ENCODE data around the gene CFAP74.

Gene CFAP74

DNA sequence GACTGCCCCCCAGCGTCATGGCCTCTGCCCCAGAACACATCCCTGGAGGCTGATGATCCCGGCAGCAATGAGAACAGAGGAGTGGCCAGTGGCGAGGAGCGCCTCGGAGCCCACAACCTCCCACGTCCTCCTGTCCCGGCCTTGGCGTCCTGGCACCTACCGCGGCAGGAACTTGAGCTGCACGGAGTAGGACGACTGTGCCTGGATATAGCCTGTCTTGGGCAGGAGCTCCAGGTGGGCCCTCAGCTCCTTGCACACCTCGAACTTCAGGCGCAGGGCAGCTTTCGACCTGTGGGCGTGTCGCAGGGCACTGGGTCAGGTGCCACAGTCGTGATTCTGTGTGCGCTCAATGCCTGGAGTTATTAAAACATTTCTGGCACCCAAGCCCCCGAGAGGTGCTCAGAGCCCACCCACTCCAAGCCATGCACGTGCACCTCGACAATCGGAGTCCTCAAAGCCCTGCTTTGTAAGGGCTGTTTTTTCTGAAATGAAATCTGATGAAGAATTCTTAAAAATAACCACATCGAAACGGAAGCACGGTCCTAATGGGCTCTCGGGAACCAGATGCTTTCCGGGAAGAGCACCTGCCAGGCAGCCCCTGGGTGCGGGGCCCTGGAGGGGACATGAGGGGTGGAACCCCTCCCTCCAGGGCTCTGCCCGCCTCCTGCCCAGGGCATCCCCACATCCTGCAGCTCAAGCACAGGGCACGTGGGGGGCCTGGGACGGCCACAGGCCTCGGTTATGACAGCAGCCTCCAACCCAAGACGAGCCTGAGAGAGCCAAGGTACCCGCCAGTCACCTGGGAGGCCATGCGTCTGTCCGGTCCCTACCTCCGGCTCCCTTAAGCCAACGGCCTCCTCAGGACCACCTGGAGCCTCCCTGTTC lies 61.5 kb downstream of the CFAP74 start:
- no peak overlapping the region for H3K4me3 ChIP-seq (ENCODE audit: low read depth, low read length)
- TF ChIP-seq, protein P1, sequence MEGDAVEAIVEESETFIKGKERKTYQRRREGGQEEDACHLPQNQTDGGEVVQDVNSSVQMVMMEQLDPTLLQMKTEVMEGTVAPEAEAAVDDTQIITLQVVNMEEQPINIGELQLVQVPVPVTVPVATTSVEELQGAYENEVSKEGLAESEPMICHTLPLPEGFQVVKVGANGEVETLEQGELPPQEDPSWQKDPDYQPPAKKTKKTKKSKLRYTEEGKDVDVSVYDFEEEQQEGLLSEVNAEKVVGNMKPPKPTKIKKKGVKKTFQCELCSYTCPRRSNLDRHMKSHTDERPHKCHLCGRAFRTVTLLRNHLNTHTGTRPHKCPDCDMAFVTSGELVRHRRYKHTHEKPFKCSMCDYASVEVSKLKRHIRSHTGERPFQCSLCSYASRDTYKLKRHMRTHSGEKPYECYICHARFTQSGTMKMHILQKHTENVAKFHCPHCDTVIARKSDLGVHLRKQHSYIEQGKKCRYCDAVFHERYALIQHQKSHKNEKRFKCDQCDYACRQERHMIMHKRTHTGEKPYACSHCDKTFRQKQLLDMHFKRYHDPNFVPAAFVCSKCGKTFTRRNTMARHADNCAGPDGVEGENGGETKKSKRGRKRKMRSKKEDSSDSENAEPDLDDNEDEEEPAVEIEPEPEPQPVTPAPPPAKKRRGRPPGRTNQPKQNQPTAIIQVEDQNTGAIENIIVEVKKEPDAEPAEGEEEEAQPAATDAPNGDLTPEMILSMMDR (IDR thresholded peaks at IDR 0.05; ENCODE audit: borderline replicate concordance, insufficient read depth, low read depth, low read length): no peak

DNA sequence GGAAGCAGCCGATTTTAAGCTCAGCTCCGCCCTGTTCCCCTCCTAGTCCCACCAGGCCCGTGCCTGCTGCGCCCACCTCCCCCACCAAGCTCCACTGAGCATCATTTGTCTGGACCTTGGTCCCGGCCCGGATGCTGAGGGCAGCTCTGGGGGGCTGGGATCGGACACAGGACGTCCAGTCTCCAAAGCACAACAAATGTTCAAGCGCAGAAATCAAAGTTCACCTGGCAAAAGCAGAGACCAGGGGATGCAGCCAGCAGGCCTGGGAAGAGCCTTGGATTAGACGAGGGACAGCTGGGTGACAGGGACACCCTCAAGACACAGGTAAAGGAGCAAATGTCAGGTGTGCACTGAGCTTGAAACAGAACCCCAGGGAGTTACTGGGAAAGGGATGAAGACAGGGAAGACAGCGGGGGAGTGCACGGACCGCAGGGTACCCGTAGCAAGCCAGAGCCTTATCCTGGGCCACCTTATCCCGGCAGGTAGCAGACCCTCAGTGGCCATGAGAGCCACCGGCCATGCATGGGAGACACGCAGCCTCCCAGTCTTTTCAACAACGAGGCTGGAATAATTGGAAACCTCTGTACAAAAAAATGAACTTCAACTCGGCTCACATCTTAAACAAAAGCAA lies 62.3 kb downstream of the CFAP74 start:
- TF ChIP-seq, protein P1 (IDR thresholded peaks at IDR 0.05; ENCODE audit: borderline replicate concordance, insufficient read depth, low read depth, low read length): no peak
- no peak overlapping the region for H3K4me3 ChIP-seq (ENCODE audit: low read depth, low read length)

DNA sequence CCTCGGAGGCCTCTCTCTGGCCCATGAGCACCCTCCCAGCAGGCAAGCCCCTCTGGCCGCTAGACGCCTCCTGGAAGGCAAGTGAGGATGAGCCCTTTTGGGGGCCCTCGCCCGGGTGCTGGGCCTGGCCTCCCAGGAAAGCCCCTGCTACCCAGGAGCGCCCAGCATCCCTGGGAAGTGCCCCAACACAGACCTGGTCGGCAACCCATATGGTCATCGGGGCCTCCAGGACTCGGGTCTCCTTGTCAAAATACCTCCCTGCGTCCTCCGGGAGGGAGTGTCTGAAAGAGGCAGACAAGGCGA lies 63.5 kb downstream of the CFAP74 start:
- H3K4me3 ChIP-seq (ENCODE audit: low read depth, low read length): no peak overlapping the region
- TF ChIP-seq, protein P1 (IDR thresholded peaks at IDR 0.05; ENCODE audit: borderline replicate concordance, insufficient read depth, low read depth, low read length): no peak

DNA sequence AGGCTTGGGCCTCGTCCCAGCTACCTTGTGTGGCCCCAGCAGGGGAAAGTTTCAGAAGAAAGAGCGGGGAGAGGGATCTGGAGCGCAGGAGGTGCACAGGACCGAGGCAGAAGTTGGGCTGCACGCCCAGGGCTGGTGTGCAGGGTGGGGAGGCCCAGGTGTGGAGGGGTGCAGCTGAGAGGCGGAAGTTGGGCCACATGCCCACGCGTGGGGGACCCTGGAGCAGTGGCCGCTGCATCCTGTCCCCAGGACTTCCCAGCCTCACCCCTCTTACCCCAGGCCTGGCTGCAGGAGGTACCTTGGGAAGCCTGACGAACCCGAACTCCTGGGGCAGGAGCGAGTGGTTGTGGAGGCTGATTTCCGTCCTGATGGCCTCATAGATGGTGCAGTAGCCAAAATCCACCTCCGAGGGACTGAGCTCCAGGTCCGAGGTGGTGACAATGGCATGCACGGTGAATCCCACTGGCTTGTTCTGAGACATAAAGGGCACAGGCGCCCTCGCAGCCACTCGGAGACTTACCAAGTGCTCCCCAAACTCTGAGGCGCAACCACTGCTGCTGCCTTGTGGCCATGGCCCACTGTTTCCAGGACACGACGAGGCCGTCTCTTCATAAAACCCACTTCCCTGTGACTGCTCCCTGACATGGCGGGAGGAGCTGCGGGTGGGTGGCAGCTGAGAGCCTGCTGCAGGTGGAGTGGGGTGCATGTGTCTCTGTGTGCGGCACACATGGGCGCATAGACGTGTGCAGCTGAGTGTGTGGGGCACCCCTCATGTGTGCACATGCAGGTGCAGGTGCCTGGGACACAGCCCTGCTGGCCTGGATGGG lies 64.1 kb downstream of the CFAP74 start:
- no peak overlapping the region for H3K4me3 ChIP-seq (ENCODE audit: low read depth, low read length)
- TF ChIP-seq, protein P1 (IDR thresholded peaks at IDR 0.05; ENCODE audit: borderline replicate concordance, insufficient read depth, low read depth, low read length): no peak

DNA sequence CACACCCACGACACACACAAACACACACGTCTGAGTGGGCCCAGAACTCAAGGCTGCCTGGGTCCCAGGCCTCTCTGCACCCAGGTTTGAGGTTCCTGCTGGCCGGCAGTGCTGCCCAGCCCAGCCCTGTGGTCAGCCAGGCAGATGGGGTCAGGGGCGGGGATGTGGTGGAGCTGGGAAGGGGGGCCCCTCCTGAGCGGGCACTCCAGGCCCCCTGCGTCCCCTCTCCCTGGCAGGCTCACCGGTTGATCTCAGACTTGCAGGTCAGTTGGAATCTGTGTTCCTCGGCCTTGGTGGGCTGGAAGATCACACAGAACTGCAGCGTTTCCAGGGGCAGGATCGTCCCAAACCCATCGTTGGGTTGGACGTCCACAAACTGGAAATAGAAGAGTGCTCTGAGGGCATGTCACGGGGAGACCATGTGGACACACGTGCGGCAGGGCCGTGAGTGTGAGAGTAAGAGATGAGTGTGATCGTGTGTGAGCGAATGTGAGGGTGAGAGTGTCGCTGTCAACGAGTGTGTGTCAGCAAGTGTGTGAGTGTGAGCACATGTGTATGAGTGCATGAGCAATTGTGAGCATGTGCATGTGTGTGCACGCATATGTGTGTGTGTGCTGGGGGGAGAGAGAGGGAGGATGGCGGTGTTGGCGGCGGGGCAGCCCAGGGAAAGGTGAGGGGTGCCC lies 64.8 kb downstream of the CFAP74 start:
- TF ChIP-seq, protein P1 (IDR thresholded peaks at IDR 0.05; ENCODE audit: borderline replicate concordance, insufficient read depth, low read depth, low read length): no peak
- H3K4me3 ChIP-seq (ENCODE audit: low read depth, low read length): no peak overlapping the region

DNA sequence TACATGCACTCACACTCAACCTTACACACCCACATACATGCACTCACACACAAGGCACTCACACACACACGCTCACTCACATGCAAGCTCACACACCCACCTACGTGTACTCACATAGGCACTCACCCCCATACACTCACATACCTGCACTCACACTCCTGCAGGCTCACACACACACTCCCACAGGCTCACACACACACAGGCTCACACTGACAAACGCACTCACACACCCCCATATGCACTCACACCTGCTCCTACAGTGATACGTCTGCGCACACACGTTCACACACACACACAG lies 65.4 kb downstream of the CFAP74 start:
- TF ChIP-seq, protein P1 (IDR thresholded peaks at IDR 0.05; ENCODE audit: borderline replicate concordance, insufficient read depth, low read depth, low read length): no peak
- no peak overlapping the region for H3K4me3 ChIP-seq (ENCODE audit: low read depth, low read length)
